RKO (cell line): ENCODE data around the gene SLC25A24.
A peak's percentile ranks its signal among the peaks of the same experiment; 100 is the strongest.
"Not testable (repeated sequence)": the region's sequence is repeated elsewhere in the genome, so short reads cannot be mapped to it uniquely, and the experiment has no call there.

Experiments
- DNase-seq: peaks from one replicate; pipeline ENCODE4 v3.0.0-alpha.2; 2016; ENCODE audit warnings: low spot score

SLC25A24 gene

GRCh38 chr1:108199781-108200686 lies at the start of gene SLC25A24:
Gene SLC25A24 (minus strand): TSS chr1:108200343. CDS start chr1:108200138, 205 bp downstream.
- peak; percentile 83 for DNase-seq

DNA sequence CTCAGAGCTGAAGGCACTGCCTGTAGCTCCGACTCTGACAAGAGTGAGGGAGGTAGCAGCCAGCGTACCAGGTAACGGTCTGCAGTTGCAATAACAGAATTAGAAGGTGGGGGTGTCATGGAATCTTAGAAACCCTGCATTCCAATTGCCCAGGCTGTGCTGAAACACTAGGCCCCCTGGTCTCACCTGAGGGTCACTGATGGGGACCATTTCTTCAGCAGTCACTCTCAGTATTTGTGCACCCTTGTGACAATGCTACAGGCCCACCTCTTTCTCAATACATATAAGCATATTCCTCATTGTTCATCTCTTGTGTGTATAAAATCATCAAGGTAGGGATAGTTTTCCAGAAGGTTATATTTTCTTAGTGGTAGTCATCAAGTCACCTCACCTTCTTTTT lies 43.8 kb upstream of the SLC25A24 start, which contains the start of gene NBPF4:
Gene NBPF4, minus strand, starts transcription at position 101 of the 400 bp plus-strand sequence. CDS start 315 bp downstream, outside the sequence.
- DNase-seq: not testable (repeated sequence)

- not testable (repeated sequence) for DNase-seq
Measured at GRCh38 chr1:108239426-108239825, 39.3 kb upstream of the SLC25A24 start.

DNA sequence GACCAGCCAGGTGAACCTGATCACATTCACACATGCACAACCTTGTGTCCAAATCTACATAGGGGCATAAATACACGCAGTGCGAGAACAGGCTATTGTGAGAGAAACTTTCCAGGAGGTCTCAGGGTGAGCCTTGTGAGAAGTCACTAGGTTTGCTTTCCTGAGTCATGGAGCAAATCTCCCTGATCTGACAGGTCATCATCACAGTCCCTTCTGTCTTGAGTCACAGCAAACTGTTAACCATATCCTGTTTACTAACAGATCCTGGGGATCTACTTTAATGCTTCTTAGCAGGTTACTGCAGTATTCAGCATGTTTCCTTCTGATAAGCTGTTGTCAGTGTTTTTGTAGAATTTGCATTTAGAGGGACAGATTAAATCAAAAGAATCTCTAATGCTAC lies 35.2 kb upstream of the SLC25A24 start:
- not testable (repeated sequence) for DNase-seq

DNA sequence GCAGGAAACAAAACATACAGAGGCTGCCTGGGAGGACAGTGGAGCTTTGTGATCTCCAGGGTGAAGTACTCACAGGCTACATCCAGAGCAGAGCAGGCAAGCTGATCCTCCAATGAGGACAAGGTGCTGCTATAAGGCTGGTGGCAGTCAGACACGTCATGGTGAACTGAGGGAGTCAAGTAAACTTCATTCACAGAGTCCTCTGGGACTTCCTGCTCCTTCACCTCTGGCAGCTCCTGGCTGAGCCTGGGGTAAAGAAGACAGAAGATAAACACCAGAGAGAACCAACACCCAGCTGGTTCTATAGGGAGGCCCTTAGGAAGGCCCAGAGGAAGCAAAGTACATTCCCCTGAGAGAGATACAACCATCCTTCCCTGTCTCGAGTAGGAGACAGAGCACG lies 32.0 kb upstream of the SLC25A24 start:
- not testable (repeated sequence) for DNase-seq

- DNase-seq: not testable (repeated sequence)
Measured at GRCh38 chr1:108229976-108230375, 29.8 kb upstream of the SLC25A24 start.

DNA sequence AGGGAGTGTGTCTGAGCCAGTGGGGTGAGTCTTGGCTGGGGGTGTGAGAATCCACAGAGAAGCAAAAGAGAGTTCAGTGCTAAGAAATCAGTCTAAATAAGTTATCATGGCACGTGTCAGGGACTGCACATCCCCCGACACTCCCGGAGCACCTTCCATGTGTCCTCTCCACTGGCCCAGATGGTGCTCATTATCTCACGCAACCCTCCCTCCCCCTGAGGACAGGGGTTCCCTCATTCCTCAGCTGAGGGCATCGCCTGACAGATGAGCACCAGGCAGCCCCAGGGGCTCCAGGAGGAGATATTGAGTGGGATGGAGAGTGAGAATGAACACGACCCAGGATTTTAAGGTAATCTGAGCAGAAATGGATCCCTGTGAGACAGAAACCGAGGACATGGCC lies 27.6 kb upstream of the SLC25A24 start:
- not testable (repeated sequence) for DNase-seq

- not testable (repeated sequence) for DNase-seq
Measured at GRCh38 chr1:108226855-108227254, 26.7 kb upstream of the SLC25A24 start.

DNA sequence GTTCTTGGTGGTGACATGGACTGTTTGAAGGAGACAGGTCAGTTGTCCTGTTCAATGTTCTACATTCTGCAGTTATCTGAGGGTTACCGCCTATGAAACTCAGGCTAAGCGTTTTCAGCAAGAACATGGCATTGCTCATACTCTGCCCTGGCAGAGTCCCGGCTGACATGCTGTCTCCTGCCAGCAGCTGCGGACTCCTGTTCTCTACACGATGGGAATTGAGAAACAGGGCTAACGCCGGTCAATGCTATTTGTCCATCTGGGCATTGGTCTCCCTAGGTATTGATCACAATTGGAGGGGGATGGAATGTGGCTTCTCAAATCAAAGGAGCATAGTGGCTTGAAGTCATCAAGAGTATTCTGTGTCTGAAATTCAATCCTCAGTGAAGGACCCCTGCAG lies 23.1 kb upstream of the SLC25A24 start:
- DNase-seq: not testable (repeated sequence)

GRCh38 chr1:108217515-108218174 lies 17.5 kb upstream of the SLC25A24 start:
- DNase-seq: not testable (repeated sequence)

- peak; percentile 22 for DNase-seq
Measured at GRCh38 chr1:108217007-108217406, 16.9 kb upstream of the SLC25A24 start.

DNA sequence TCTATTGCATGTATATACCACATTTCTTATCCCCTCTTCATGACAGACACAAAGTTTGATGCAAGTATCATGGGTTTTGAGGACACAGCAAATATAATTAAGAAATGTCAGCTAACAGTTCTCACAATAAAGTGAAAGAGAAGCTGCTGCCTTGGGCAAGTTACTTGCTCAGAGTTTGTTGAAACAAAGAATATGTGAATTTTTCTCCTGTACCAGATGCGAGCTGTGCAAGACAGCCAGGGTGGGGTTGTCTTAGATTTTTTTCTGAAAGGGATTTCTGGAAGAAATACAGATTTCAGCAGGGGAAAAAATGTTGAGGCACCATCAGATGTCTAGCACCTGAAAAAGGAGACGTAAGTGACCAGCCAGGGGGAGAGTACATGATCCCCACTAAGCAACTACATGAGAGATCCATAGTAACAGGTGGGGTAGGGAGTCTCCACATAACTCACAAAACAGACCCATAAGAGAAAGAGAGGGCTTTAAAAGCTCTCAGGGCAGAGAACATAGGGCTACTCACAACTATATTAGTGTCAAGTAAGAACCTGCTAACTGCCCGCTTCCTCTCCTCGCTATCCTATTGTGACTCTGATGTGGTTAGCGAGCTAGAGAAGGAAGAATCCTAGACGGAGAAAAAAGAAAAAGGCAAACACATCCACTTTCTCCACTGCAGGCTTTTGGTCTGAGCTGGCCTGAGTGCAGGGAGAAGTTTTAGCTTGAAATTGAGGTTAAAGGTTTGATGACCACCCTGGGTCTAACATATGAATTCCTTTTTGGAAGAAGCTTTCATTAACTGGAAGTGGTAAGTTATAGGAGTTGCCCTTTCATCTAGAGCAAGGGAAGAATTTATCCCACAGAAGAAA lies 16.1 kb upstream of the SLC25A24 start:
- not testable (repeated sequence) for DNase-seq

DNA sequence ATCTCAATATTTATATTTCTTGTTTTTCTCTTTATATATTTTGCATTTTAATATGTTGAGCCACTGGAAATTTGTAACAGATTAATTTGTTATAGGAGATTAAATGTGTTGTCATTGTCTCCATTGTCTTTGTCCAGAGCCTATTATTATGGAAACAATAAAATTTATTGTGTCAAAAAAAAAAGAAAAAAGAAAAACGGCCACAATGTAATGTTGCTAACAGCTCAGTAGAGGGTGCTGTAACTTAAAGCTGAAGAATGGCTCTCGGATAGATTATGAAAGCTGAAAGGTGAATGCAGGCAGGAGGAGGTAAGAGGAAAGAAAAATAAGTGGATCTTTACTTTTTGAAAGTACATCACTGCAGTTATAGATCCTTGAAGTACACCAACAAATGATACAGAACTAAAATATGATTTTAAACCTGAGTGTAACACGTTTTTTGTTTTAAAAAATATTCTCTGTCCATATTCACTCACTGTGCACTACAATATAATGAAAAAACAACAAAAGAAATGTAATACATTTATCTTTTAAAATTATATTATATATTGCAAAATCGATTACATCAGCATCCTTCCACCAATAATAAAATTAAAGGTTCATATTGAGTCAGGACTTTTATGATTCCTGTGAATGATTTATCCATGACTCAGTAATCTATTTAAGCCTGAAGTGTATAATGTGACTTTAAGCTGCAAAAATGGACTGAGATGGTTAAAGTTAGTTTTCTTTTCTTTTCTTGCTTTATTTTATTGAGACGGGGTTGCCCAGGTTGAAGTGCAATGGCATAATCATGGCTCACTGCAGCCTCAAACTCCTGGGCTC lies 14.7 kb upstream of the SLC25A24 start:
- DNase-seq: peak; percentile 50

DNA sequence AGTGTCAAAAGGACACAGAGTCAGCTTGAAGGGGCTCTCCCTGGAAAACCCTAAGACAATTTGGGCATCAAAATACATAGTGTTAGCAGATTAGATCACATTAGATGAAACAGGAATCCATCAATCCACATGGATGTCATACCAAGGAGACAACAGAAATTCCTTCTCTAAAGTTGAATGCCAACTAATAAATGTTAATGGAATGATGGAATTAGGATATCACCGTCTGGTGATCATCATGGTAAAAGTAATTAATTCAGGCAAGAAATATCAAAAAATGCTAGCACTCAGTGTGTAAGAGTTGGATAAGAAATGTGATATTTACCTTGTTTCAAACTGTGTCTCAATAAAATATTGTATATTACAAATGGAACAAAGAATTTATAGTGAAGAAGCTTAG lies 10.9 kb upstream of the SLC25A24 start:
- no peak for DNase-seq

- DNase-seq: no peak
Measured at GRCh38 chr1:108209456-108210108, 9.4 kb upstream of the SLC25A24 start.

DNA sequence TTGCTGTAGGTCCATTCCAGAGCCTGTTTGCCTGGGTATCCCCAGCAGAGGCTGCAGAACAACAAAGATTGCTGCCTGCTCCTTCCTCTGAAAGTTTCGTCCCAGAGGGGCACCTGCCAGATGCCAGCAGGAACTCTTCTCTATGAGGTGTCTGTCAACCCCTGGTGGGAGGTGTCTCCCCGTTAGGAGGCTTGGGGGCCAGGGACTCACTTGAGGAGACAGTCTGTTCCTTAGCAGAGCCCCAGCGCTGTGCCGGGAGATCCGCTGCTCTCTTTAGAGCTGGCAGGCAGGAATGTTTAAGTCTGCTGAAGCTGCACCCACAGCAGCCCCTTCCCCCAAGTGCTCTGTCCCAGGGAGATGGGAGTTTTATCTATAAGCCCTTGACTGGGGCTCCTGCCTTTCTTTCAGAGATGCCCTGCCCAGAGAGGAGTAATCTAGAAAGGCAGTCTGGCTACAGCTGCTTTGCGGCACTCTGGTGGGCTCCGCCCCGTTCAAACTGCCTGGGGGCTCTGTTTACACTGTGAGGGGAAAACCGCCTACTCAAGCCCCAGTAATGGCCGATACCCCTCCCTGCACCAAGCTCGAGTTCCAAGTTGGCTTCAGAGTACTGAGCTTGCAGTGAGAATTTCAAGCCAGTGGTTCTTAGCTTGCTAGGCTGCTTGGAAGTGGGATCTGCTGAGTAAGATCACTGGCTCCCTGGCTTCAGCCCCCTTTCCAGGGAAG lies 8.7 kb upstream of the SLC25A24 start:
- DNase-seq: no peak

GRCh38 chr1:108203582-108203981 lies 3.4 kb upstream of the SLC25A24 start:
- DNase-seq: not testable (repeated sequence)

DNA sequence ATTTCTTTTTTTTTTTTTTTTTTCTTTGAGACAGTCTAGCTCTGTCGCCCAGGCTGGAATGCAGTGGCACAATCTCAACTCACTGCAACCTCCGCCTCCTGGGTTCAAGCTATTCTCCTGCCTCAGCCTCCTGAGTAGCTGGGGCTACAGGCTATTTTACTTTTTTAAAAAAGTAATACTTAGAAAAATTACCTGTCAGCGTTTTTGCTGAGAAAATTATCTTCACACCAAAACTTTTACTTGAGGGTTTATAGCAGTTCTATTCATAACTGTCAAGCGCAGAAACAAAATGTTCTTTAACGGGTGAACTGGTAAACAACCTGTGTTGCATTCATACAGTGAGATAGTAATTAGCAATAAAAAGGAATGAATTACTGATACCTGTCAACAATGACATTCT lies 1.5 kb upstream of the SLC25A24 start:
- no peak for DNase-seq

- DNase-seq: peak; percentile 82
Measured at GRCh38 chr1:108200687-108201051, 526 bp upstream of the SLC25A24 start.

GRCh38 chr1:108199201-108199691 lies 897 bp downstream of the SLC25A24 start:
- DNase-seq: peak; percentile 70
